Adrenal gland (tissue), 5 donors: Measurements from ENCODE around the gene CREBZF.

Source experiments
- CTCF ChIP-seq, 6 experiments: fragments of 450-650 bp in 4 of 6; fragments of 200-600 bp in 2 of 6; sonication (generic) in 1 of 6; IDR thresholded peaks; 1 replicate in 5 of 6; 2 replicates in 1 of 6; pipeline versions ENCODE4 v1.5.1 to v1.8.0; 2016 to 2021; ENCODE audit warnings: antibody characterized with exemption in 6 of 6, mild to moderate bottlenecking in 2 of 6, moderate library complexity in 1 of 6
- POLR2A ChIP-seq, 2 donors: fragments of 450-650 bp; IDR thresholded peaks; one replicate each; pipeline ENCODE4 v1.6.1; 2017; ENCODE audit warnings: antibody characterized with exemption in 2 of 2, mild to moderate bottlenecking in 2 of 2, moderate library complexity in 1 of 2
- donor health status: DM: no; HTN: no; CAD: no.

- TF ChIP-seq CTCF (IDR thresholded peaks at IDR 0.05) (no peak), POLR2A (IDR thresholded peaks at IDR 0.05) (no peak)
Measured at GRCh38 chr11:85619499-85619898, 45.4 kb downstream of the CREBZF start.
